HG03139 (cell line): ENCODE measurements around the gene NTNG2.

Source experiments
- ATAC-seq: cut with Tn5 transposase; IDR thresholded peaks from one replicate; pipeline ENCODE4 v1.9.1; 2021; ENCODE audit not compliant: unreplicated experiment

The NTNG2 gene

DNA sequence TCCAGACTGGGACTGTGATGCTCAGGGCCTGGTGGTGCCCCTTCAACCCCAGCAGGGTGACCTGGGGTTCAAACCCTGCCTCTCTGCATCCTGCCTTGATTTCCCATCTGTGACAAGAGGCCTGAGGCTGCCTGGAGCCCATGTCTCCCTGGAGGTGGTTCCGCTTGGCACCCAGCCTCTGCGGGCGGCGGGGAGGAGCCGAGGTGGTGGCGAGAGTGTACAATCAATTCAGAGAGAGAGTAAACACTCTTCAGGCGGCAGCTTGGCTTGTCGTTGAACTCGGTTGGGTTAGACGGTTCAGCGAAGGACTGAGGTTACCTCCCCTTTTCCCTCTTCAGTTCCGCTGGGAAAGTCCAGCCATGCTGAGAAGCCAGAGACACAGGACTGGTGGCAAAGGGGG lies 39.3 kb downstream of the NTNG2 start:
- no peak for ATAC-seq

DNA sequence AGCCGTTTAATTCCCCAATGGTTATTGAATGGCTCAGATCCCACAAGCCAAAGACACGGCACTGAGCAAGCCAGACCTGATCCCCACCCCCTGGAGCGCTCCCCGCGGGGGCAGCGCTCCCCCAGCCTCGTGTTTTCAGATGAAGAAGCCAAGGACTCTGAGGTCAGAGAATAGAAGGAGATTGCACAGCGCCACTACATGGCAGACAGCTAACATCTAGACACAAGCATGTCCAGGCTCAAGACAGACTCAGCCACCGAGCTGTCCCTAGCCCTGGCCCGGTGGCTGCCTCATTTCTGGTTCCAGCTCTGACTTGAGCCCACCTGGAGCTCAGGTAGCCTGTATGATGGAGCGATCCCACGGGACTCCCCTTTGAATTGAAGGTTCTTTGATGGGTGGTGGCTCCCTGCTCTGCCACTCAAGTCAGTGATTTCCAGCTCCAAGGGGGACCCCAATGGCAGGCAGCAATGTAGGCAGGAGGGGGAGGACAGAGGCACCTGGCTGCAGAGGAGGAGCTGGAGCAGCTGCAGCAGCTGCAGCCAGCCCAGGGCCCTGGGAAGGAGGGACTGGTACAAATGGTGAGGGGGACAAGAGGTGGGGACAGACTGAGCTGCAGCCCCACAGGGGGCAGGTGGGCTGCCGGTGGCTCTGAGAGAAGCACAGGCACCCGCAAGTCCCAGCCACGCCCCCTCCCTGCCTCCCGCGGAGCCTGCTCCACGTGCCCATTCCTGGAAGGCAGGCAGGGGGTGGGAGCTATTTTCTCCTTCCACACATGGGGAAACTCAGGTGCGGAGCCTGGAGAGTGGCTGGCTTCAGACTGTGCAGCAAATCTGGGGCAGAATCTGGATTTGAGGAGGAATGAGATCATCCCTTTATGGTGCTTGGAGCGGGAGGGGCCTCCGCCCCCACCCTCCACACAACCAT lies 40.2 kb downstream of the NTNG2 start:
- ATAC-seq: no peak

DNA sequence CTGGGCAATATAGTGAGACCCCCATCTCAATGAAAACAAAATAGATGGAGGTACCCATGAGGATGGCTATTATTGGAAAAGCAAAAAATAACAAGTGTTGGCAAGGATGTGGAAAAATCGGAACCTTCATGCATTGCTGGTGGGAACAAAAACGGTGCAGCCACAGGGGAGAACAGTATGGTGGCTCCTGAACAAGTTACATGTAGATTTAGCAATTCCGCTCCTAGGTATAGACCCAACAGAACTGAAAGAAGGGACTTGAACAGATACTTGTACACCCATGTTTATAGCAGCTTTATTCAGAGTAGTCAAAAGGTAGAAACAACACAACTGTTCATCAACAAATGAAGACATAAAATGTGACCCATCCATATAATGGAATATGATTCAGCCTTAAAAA lies 43.0 kb downstream of the NTNG2 start:
- ATAC-seq: no peak

DNA sequence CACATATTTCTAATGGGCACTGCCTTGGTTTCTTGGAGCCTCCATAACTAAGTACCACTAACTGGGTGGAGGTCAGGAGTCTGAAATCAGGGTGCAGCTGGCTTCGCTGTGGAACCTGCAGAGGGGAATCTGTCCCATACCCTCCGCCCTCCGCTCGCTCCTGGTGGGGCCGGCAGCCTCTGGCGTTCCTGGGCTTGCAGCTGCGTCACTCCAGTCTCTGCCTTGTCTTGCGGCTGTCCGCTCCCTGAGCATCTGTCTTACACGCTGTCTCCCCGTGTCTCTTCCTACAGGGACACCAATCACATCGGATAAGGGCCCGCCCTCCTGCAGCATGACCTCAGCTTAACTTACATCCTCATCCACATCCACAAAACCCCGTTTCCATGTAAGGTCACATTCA lies 45.4 kb downstream of the NTNG2 start:
- no peak for ATAC-seq

- ATAC-seq: no peak
These were observed 46.2 kb downstream of the NTNG2 start for GRCh38 chr9:132207839-132208615.

GRCh38 chr9:132209228-132209627 lies 47.4 kb downstream of the NTNG2 start:
- ATAC-seq: no peak

- no peak for ATAC-seq
These were observed 48.8 kb downstream of the NTNG2 start for GRCh38 chr9:132210472-132211145.

DNA sequence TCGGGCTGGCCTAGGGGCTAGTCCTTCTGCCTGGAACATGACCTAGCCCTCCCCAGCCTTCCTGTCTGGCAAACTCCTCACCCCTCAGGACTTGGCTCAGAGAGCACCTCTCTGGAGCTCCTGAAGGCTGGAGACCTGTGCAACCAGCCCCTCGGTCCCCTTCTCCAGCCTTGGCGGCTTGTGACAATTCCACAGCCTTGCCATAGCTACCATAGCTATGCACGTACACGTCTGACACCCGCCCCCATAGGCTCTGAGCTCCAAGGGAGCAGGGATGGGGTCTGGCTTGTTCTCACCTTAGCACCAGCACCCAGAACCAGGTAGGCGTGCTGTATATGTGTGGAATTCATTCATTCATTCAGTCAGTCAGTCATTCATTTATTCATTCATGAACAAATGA lies 49.7 kb downstream of the NTNG2 start:
- no peak for ATAC-seq

DNA sequence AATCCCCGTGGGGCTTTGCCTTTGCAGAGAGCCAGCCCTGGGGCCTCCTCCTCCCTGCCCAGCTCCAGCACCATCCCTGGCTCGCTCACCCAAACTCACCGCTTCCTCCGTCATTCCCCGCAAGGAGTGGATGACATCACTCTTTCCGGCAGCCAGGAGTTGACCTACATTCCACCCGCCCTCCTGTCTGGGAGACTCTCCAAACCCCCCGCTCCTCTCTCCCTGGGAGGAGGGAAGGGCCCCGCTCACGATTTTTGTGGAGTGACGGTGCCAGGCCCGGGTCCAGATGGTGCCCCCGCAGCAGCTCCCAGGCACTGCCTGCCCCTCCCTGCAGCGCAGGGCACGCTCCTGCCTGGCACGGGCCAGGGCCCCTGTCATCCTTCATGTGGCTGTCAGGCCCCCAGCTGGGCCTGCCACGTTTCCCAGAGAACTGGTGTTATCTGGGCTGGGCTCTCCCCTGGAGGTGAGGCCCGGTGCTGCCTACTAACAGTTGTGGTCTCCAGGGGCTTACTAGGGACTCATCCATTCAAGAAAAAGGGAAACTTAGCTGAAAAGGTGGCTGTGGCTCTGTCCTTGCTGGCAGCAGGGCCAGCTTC lies 52.3 kb downstream of the NTNG2 start:
- ATAC-seq: no peak

GRCh38 chr9:132216861-132217619 lies 55.2 kb downstream of the NTNG2 start:
- no peak for ATAC-seq

DNA sequence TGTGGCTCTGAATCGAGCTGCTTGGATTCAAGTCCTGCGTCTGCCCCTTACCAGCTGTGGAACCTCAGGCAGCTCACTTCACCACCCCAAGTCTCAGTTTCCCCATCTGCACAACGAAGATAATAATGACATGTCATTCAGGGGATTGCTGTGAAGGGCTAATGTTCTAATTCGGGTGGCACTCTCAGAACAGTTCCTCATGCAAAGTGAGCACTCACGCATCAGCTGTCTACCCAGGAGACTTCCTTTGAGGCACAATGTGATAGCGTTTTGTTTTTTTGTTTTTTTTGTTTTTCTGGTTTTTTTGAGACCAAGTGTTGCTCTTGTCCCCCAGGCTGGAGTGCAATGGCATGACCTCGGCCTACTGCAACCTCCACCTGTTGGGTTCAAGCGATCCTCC lies 56.4 kb downstream of the NTNG2 start:
- no peak for ATAC-seq

DNA sequence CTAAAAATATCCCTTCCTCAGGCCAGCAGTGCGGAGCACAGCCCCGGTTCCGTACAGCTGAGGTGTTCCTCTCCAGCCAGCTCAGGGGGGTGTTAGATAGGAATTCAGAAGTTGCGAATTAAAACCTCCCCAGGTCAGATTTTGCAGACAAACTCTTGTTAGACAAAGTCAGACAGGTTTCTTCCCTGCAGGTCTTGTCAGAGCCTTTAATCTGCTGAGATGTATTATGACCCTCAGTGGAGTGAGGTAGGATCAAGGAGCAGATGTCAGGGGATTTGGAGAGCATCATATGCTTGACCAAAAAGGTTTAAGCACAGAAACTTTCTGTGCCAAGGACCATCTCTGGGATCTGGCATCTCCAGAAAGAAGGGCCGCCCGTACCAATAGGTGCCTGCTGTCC lies 60.1 kb downstream of the NTNG2 start:
- no peak for ATAC-seq

DNA sequence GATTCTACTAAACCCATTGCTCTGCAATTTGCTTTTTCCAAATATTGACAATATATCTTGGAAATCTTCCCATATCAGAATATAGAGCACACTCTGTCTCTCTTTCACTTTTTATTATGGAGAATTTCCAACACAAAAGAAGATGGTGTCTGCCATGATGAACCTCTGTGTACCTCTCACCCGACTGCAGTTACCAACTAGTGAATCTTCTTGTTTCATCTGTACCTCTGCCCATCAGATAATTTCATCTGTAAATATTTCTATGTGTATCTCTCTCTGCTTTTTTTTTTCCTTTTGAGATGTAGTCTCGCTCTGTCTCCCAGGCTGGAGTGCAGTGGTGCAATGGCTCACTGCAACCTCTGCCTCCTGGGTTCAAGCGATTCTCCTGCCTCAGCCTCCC lies 62.8 kb downstream of the NTNG2 start:
- no peak for ATAC-seq

- no peak for ATAC-seq
These were observed 64.9 kb downstream of the NTNG2 start for GRCh38 chr9:132226571-132227430.

DNA sequence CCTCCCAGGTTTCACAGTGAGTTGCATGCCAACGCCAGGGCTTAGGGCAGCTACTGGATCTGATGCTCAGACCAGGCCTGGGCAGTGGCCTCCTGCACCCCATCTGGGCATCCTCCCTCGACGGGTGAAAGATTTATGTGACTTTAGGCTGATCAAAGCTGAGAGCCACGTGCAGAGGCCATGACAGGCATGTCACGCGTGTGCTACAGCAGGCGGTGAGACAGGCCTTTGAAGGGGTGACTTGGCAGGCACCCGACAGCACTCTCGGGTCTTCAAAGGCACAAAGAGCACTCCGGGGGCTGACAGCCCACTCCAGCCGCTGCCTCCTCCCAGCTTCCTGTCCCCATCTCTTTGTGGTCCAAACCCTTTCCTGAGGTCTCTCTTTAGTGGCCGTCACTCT lies 66.2 kb downstream of the NTNG2 start:
- ATAC-seq: no peak

DNA sequence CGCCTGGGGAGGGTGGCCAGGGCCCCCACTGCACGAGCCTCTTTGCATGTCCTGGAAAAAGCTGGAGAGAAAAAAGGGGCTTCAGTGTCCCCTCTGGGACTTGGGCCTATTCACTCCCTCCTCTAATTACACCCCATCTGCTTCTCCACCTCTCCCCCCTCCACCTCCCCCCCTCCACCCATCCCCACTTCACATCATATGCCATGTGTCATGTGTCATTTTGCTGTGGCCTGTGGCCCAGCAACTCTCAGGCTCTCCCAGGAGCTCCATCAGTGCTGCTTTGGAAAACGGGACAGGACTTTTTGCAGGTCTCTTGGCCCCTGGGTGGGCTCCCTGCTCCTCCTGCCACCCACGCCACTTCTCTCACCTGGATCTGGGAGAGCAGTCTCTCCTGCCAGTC lies 68.7 kb downstream of the NTNG2 start:
- no peak for ATAC-seq

DNA sequence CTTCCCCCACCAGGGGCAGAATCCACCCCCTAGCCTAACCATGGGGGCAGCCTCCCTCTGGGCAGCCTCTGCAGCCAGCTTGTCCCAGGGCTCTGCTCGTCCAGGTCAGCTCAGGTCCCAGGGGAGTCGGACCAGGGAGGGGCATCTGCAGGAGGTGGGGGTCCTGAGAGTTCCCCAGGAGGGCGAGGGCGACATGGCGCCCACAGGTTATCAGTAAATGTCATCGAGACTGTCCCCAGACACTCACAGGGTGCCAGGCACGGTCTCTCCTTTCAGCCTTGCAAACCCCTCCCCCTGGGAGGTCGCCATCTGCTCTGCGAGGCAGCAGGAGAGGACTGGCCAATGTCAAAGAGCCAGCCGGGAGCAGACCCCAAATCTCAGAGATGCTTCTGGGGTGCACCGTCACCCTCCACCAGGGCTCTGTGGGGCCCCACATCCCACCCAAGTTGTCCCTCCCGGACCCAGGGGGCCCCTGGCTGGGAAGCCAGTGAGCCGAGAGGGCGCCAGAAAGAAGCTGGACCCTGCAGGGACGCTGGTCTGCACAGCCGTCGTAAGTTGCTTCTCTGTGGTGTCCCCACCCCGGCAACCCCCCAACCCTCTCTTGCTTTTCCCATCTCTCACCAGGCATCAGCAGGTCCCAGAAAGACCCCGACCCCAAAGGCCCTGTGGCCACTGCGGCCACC lies 69.3 kb downstream of the NTNG2 start:
- no peak for ATAC-seq

DNA sequence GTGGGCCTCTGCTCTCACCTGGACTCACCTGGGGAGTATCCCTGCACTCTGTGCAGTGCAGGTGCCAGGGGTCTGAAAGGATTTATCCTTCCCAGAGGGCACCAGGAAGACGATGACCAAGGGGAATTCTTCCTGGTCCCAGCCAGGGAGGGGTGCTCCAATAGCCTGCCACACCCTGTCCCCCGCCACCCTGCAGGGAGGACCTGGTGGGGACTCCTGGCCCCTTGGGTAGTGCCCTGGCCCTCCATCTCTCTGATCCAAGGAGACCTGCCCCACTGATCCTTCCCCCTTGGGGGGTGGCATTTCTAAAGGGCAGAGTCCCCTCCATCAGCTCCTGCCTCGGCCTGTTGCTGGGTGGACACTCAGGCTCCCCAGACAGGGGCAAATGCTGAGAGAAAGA lies 70.7 kb downstream of the NTNG2 start:
- ATAC-seq: no peak

- ATAC-seq: no peak
These were observed 71.3 kb downstream of the NTNG2 start for GRCh38 chr9:132233138-132233537.
